ENCODE results near the gene SNRNP35.

Gene SNRNP35

DNA sequence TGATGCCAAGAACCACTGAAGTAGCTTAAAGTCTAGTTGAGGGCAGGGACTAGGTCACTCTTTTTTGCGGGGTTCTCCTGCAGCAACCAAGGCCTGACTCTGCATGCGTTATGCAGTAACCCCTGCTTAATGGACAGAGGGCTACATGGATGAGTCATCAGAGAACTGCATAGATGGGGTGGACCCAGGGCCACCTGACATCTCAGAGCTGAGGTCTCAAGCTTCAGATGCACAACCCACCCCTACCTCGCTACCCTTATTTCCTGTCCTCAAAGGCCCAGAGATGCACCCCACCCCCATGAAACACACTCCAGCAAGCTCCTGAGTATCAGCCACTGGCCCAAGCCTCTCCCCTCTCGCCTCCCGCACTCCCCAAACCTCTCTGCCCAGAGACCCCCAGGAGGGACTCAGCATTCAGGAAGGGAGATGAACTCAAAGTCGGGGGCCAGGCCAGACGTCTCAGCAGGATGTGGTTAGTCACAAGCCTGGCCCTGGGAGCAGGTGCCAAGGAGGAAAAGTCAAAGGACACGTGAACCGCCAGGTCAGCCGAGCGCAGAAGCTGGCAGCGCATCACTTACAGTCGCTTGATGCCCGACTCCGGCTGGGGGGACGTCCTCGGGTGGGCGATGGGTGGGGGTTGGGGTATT is 25.8 kb downstream of the SNRNP35 start:
- ChIA-PET CTCF (interaction anchor here (1.1 kb wide), 1 partner anchor 19 kb away, joined by 4 read pairs; no protein-coding TSS in a partner anchor), POLR2A (interaction anchor here (0.5 kb wide), 1 partner anchor 52 kb away, joined by 4 read pairs; no protein-coding TSS in a partner anchor)
- H3K4me3 ChIP-seq (ENCODE audit: low read depth, low read length): no peak overlapping the region
- no peaks in the 10 kb centered on the region for H3K9me3 ChIP-seq (ENCODE audit: control insufficient read depth, insufficient read depth, low read depth, low read length)
- H3K36me3 ChIP-seq (ENCODE audit: control insufficient read depth in 2 of 2, insufficient read depth in 1 of 2, low read length in 2 of 2): peaks cover 5 to 47% of the 10 kb centered on the region in 2 experiments; a peak in 2 of 3 replicates
- no peak overlapping the region for H3K27ac ChIP-seq (ENCODE audit: extremely low read depth, low read depth, low read length)
- H3K4me1 ChIP-seq (ENCODE audit: control insufficient read depth, insufficient read depth, low read length): no peaks in the 10 kb centered on the region
- TF ChIP-seq, protein P1, sequence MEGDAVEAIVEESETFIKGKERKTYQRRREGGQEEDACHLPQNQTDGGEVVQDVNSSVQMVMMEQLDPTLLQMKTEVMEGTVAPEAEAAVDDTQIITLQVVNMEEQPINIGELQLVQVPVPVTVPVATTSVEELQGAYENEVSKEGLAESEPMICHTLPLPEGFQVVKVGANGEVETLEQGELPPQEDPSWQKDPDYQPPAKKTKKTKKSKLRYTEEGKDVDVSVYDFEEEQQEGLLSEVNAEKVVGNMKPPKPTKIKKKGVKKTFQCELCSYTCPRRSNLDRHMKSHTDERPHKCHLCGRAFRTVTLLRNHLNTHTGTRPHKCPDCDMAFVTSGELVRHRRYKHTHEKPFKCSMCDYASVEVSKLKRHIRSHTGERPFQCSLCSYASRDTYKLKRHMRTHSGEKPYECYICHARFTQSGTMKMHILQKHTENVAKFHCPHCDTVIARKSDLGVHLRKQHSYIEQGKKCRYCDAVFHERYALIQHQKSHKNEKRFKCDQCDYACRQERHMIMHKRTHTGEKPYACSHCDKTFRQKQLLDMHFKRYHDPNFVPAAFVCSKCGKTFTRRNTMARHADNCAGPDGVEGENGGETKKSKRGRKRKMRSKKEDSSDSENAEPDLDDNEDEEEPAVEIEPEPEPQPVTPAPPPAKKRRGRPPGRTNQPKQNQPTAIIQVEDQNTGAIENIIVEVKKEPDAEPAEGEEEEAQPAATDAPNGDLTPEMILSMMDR (tag by site-specific recombination; IDR thresholded peaks at IDR 0.05): no peak
- no peak for TF ChIP-seq ZNF146 (tag by site-specific recombination; IDR thresholded peaks at IDR 0.05)
- TF ChIP-seq ZXDB (tag by site-specific recombination; IDR thresholded peaks at IDR 0.05): no peak
- TF ChIP-seq ZNF76 (tag by site-specific recombination; IDR thresholded peaks at IDR 0.05; ENCODE audit: borderline replicate concordance, low read depth): no peak
- TF ChIP-seq, protein P2, sequence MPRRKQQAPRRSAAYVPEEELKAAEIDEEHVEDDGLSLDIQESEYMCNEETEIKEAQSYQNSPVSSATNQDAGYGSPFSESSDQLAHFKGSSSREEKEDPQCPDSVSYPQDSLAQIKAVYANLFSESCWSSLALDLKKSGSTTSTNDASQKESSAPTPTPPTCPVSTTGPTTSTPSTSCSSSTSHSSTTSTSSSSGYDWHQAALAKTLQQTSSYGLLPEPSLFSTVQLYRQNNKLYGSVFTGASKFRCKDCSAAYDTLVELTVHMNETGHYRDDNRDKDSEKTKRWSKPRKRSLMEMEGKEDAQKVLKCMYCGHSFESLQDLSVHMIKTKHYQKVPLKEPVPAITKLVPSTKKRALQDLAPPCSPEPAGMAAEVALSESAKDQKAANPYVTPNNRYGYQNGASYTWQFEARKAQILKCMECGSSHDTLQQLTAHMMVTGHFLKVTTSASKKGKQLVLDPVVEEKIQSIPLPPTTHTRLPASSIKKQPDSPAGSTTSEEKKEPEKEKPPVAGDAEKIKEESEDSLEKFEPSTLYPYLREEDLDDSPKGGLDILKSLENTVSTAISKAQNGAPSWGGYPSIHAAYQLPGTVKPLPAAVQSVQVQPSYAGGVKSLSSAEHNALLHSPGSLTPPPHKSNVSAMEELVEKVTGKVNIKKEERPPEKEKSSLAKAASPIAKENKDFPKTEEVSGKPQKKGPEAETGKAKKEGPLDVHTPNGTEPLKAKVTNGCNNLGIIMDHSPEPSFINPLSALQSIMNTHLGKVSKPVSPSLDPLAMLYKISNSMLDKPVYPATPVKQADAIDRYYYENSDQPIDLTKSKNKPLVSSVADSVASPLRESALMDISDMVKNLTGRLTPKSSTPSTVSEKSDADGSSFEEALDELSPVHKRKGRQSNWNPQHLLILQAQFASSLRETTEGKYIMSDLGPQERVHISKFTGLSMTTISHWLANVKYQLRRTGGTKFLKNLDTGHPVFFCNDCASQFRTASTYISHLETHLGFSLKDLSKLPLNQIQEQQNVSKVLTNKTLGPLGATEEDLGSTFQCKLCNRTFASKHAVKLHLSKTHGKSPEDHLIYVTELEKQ (tag by site-specific recombination; IDR thresholded peaks at IDR 0.05; ENCODE audit: borderline replicate concordance): no peak
- TF ChIP-seq ZNF555 (tag by site-specific recombination; conservative IDR thresholded peaks at IDR 0.05): no peak
- no peak for TF ChIP-seq ZNF560 (tag by site-specific recombination; IDR thresholded peaks at IDR 0.05; ENCODE audit: borderline replicate concordance)
- no peak for TF ChIP-seq OSR2 (tag by site-specific recombination; IDR thresholded peaks at IDR 0.05)
- TF ChIP-seq, protein P3, sequence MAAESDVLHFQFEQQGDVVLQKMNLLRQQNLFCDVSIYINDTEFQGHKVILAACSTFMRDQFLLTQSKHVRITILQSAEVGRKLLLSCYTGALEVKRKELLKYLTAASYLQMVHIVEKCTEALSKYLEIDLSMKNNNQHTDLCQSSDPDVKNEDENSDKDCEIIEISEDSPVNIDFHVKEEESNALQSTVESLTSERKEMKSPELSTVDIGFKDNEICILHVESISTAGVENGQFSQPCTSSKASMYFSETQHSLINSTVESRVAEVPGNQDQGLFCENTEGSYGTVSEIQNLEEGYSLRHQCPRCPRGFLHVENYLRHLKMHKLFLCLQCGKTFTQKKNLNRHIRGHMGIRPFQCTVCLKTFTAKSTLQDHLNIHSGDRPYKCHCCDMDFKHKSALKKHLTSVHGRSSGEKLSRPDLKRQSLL (tag by site-specific recombination; IDR thresholded peaks at IDR 0.05): no peak
- no peak for TF ChIP-seq PRDM1 (tag by site-specific recombination; IDR thresholded peaks at IDR 0.05)
- TF ChIP-seq, protein P4, sequence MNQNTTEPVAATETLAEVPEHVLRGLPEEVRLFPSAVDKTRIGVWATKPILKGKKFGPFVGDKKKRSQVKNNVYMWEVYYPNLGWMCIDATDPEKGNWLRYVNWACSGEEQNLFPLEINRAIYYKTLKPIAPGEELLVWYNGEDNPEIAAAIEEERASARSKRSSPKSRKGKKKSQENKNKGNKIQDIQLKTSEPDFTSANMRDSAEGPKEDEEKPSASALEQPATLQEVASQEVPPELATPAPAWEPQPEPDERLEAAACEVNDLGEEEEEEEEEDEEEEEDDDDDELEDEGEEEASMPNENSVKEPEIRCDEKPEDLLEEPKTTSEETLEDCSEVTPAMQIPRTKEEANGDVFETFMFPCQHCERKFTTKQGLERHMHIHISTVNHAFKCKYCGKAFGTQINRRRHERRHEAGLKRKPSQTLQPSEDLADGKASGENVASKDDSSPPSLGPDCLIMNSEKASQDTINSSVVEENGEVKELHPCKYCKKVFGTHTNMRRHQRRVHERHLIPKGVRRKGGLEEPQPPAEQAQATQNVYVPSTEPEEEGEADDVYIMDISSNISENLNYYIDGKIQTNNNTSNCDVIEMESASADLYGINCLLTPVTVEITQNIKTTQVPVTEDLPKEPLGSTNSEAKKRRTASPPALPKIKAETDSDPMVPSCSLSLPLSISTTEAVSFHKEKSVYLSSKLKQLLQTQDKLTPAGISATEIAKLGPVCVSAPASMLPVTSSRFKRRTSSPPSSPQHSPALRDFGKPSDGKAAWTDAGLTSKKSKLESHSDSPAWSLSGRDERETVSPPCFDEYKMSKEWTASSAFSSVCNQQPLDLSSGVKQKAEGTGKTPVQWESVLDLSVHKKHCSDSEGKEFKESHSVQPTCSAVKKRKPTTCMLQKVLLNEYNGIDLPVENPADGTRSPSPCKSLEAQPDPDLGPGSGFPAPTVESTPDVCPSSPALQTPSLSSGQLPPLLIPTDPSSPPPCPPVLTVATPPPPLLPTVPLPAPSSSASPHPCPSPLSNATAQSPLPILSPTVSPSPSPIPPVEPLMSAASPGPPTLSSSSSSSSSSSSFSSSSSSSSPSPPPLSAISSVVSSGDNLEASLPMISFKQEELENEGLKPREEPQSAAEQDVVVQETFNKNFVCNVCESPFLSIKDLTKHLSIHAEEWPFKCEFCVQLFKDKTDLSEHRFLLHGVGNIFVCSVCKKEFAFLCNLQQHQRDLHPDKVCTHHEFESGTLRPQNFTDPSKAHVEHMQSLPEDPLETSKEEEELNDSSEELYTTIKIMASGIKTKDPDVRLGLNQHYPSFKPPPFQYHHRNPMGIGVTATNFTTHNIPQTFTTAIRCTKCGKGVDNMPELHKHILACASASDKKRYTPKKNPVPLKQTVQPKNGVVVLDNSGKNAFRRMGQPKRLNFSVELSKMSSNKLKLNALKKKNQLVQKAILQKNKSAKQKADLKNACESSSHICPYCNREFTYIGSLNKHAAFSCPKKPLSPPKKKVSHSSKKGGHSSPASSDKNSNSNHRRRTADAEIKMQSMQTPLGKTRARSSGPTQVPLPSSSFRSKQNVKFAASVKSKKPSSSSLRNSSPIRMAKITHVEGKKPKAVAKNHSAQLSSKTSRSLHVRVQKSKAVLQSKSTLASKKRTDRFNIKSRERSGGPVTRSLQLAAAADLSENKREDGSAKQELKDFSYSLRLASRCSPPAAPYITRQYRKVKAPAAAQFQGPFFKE (tag by site-specific recombination; IDR thresholded peaks at IDR 0.05; ENCODE audit: borderline replicate concordance): no peak
- no peak for TF ChIP-seq ZSCAN16 (tag by site-specific recombination; IDR thresholded peaks at IDR 0.05)
- no peak for TF ChIP-seq ZNF664 (tag by site-specific recombination; IDR thresholded peaks at IDR 0.05)
- TF ChIP-seq, protein P5, sequence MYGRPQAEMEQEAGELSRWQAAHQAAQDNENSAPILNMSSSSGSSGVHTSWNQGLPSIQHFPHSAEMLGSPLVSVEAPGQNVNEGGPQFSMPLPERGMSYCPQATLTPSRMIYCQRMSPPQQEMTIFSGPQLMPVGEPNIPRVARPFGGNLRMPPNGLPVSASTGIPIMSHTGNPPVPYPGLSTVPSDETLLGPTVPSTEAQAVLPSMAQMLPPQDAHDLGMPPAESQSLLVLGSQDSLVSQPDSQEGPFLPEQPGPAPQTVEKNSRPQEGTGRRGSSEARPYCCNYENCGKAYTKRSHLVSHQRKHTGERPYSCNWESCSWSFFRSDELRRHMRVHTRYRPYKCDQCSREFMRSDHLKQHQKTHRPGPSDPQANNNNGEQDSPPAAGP (tag by site-specific recombination; IDR thresholded peaks at IDR 0.05): no peak
- TF ChIP-seq, protein P6, sequence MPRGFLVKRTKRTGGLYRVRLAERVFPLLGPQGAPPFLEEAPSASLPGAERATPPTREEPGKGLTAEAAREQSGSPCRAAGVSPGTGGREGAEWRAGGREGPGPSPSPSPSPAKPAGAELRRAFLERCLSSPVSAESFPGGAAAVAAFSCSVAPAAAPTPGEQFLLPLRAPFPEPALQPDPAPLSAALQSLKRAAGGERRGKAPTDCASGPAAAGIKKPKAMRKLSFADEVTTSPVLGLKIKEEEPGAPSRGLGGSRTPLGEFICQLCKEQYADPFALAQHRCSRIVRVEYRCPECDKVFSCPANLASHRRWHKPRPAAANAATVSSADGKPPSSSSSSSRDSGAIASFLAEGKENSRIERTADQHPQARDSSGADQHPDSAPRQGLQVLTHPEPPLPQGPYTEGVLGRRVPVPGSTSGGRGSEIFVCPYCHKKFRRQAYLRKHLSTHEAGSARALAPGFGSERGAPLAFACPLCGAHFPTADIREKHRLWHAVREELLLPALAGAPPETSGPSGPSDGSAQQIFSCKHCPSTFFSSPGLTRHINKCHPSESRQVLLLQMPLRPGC (tag by site-specific recombination; IDR thresholded peaks at IDR 0.05): no peak
- TF ChIP-seq, protein P7, sequence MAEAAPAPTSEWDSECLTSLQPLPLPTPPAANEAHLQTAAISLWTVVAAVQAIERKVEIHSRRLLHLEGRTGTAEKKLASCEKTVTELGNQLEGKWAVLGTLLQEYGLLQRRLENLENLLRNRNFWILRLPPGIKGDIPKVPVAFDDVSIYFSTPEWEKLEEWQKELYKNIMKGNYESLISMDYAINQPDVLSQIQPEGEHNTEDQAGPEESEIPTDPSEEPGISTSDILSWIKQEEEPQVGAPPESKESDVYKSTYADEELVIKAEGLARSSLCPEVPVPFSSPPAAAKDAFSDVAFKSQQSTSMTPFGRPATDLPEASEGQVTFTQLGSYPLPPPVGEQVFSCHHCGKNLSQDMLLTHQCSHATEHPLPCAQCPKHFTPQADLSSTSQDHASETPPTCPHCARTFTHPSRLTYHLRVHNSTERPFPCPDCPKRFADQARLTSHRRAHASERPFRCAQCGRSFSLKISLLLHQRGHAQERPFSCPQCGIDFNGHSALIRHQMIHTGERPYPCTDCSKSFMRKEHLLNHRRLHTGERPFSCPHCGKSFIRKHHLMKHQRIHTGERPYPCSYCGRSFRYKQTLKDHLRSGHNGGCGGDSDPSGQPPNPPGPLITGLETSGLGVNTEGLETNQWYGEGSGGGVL (tag by site-specific recombination; IDR thresholded peaks at IDR 0.05): no peak

Measured in HEK293 (cell line).